ENCODE data around the gene ATP5MC2.

The ATP5MC2 gene

DNA sequence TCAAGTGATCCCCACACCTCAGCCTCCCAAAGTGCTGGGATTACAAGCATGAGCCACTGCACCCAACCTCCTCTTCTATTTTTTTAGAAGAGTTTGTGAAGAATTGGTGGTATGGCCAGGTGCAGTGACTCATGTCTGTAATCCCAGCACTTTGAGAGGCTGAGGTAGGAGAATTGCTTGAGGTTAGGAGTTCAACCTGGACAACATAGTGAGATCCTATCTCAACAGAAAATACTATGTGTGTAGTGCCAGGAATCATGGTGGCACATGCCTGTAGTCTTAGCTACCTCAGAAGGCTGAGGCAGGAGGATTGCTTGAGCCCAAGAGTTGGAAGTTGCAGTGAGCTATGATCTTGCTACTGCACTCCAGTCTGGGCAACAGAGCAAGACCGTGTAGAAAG lies 44.2 kb downstream of the ATP5MC2 start:
- no peak overlapping the region for H3K4me3 ChIP-seq (ENCODE audit: insufficient read depth, low read depth, low read length)
- peaks cover 7% of the 10 kb centered on the region for H3K4me1 ChIP-seq (ENCODE audit: control insufficient read depth, insufficient read depth, low read length)

DNA sequence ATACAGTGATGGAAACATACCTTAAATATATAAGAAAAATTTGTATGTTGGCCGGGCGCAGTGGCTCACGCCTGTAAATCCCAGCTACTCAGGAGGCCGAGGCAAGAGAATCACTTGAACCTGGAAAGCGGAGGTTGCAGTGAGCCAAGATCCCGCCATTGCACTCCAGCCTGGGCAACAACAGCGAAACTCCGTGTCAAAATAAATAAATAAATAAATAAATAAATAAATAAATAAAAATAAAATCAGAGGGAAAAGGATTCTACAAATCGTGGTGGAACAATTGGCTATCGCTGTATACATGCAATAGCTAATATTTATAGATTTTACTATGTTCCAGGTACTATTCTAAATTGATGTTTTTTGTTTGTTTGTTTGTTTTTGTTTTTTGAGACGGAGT lies 48.0 kb downstream of the ATP5MC2 start:
- Histone ChIP-seq H3K27ac (ENCODE audit: insufficient read depth, low read depth, low read length, poor library complexity, severe bottlenecking) (no peak overlapping the region), H3K4me1 (ENCODE audit: control insufficient read depth, insufficient read depth, low read length) (peaks cover 17% of the 10 kb centered on the region), H3K4me3 (ENCODE audit: insufficient read depth, low read depth, low read length) (no peak overlapping the region), H3K36me3 (ENCODE audit: control insufficient read depth, insufficient read depth, low read length) (no peaks in the 10 kb centered on the region), H3K9me3 (ENCODE audit: control insufficient read depth, low read length) (no peaks in the 10 kb centered on the region), H3K27me3 (ENCODE audit: control insufficient read depth, insufficient read depth, low read length, poor library complexity, severe bottlenecking) (no peaks in the 10 kb centered on the region)
- WGBS, 2 experiments = 85 to 92% methylated on average over 8 to 11 of the region's 11 CpGs

More for the DNA sequence above, 44.2 kb downstream of the ATP5MC2 start:
- H3K36me3 ChIP-seq (ENCODE audit: control insufficient read depth, insufficient read depth, low read length) = no peaks in the 10 kb centered on the region
- no peak overlapping the region for H3K27ac ChIP-seq (ENCODE audit: insufficient read depth, low read depth, low read length, poor library complexity, severe bottlenecking)
- 88% methylated on average over 1 of the region's 1 CpG; no CpG with 5 or more reads in 1 of the 2 experiments for WGBS, 2 experiments
- no peaks in the 10 kb centered on the region for H3K27me3 ChIP-seq (ENCODE audit: control insufficient read depth, insufficient read depth, low read length, poor library complexity, severe bottlenecking)
- no peaks in the 10 kb centered on the region for H3K9me3 ChIP-seq (ENCODE audit: control insufficient read depth, low read length)

DNA sequence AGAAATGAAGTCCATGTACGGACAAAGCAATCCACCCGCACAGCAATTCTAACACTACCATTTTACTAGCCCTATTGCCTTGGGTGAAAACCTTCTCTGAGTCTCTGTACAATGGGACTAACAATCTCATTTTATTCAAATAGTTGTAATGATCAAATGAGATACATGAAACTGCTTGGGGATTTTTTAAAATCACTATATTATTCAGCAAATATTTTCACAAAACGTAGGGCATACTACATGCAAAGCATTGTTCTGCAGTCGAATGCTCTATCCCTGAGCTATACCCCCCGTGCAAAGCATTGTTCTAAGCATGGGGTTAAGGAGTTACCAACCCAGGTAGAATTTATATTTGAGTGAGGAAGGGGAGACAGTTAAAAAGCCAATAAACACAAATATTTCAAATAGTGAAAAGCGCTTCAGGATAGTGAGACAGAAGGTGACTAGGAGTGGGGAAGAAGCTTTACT lies 49.1 kb downstream of the ATP5MC2 start:
- H3K9me3 ChIP-seq (ENCODE audit: control insufficient read depth, low read length) = no peaks in the 10 kb centered on the region
- peak overlapping the region; percentile 92 for H3K4me3 ChIP-seq (ENCODE audit: insufficient read depth, low read depth, low read length)
- 40 to 48% methylated on average over 6 of the region's 6 CpGs for WGBS, 2 experiments
- H3K4me1 ChIP-seq (ENCODE audit: control insufficient read depth, insufficient read depth, low read length) = peaks cover 17% of the 10 kb centered on the region
- H3K27me3 ChIP-seq (ENCODE audit: control insufficient read depth, insufficient read depth, low read length, poor library complexity, severe bottlenecking) = no peaks in the 10 kb centered on the region
- H3K27ac ChIP-seq (ENCODE audit: insufficient read depth, low read depth, low read length, poor library complexity, severe bottlenecking) = peak overlapping the region; percentile 99
- H3K36me3 ChIP-seq (ENCODE audit: control insufficient read depth, insufficient read depth, low read length) = no peaks in the 10 kb centered on the region

DNA sequence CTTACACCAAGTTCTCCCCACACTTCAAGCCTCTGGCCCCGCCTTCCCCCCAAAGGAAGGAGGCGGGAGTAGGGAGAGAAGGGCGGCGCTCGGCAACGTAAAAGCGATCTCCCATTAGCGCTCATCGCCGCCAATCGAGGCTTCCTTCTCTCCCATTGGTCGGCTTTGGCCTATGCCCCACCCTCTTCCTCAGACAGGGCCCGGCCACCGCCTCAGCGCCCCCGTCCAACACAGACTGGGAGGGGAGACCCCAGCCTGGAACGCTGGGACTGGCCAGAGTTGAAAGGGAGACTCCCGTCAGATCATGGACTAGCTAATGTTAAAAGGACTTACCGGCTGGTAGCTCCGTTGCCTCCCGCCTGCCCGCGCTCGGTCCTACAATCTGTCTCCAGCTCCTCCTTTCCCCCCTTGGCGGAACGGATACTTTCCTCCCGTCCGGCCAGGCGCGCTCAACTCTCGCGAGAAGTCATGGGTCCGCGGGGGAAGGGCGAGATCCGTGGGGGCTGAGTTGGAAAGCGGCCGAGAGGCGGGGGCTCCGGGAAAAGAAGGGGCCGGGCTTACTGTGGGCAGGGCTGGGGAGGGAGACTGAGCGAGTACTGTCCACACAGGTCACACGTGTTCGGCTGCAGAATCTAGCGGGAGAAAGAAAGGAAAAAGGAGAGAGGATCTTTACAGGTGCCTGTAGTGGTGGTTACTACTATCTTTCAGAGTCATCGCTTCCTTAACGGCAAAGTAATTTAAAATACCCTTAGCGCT lies 49.8 kb downstream of the ATP5MC2 start, which contains the start of gene ATF7:
TSS of gene ATF7 (minus strand) at position 437 of the 756 bp plus-strand sequence. CDS start 25,382 bp downstream, outside the sequence.
- Histone ChIP-seq H3K4me1 (ENCODE audit: control insufficient read depth, insufficient read depth, low read length) (peaks cover 17% of the 10 kb centered on the region), H3K27ac (ENCODE audit: insufficient read depth, low read depth, low read length, poor library complexity, severe bottlenecking) (peak within 1 kb of the TSS; percentile 99), H3K9me3 (ENCODE audit: control insufficient read depth, low read length) (no peaks in the 10 kb centered on the region), H3K27me3 (ENCODE audit: control insufficient read depth, insufficient read depth, low read length, poor library complexity, severe bottlenecking) (no peaks in the 10 kb centered on the region), H3K4me3 (ENCODE audit: insufficient read depth, low read depth, low read length) (peak within 1 kb of the TSS; percentile 92), H3K36me3 (ENCODE audit: control insufficient read depth, insufficient read depth, low read length) (no peaks in the 10 kb centered on the region)
- WGBS, 2 experiments = 0 to 1% methylated on average over 48 of the region's 48 CpGs

DNA sequence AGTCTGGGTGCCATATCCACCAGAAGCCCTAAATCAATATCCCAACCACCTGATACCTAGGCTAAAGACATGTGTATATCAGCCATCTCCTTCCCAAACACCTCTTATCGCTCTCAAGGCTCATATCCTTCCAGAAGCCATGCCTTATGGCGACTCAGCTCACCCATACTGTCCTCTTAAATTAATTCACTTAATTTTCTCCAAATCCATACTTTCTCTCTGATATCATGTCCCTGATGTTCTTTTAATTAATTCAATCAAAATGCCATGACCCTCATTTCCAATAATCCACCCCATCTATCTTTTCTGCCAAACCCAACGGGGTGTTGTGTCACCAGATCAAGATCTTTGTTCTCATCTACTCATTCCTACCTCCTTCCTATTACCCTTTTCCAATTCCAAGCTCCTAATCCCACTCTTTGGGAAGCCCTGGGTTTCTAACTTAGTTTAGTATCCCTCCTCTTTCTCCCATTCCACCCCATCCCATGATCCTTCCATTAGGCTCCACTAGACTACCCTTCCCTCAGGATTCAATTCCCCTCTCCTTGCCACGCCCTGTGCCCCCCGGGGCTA lies 50.4 kb downstream of the ATP5MC2 start:
- no peaks in the 10 kb centered on the region for H3K27me3 ChIP-seq (ENCODE audit: control insufficient read depth, insufficient read depth, low read length, poor library complexity, severe bottlenecking)
- no peak overlapping the region for H3K27ac ChIP-seq (ENCODE audit: insufficient read depth, low read depth, low read length, poor library complexity, severe bottlenecking)
- H3K36me3 ChIP-seq (ENCODE audit: control insufficient read depth, insufficient read depth, low read length) = no peaks in the 10 kb centered on the region
- H3K9me3 ChIP-seq (ENCODE audit: control insufficient read depth, low read length) = no peaks in the 10 kb centered on the region
- 31 to 34% methylated on average over 5 of the region's 5 CpGs for WGBS, 2 experiments
- H3K4me3 ChIP-seq (ENCODE audit: insufficient read depth, low read depth, low read length) = peak overlapping the region; percentile 92
- peaks cover 17% of the 10 kb centered on the region for H3K4me1 ChIP-seq (ENCODE audit: control insufficient read depth, insufficient read depth, low read length)

DNA sequence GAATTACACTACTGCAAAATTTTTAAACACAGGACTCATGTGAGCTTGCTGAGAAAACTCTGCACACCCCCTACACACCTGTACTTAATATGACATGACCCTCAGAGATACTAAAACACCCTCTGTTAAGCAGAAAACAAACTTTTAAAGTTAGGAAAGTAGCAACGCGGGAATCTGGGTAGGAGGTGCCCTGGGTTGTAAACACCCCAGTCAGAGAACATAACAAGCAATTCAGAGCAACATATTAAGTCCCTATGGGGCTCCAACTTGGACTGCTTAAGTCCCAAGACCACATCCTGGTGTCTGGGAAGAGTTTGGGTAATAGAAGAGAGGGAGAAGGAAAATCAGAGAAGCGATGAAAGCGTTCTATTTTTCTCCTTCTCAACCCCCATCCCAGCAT lies 50.9 kb downstream of the ATP5MC2 start:
- H3K4me3 ChIP-seq (ENCODE audit: insufficient read depth, low read depth, low read length) = peak overlapping the region; percentile 92
- no peak overlapping the region for H3K27ac ChIP-seq (ENCODE audit: insufficient read depth, low read depth, low read length, poor library complexity, severe bottlenecking)
- WGBS, 2 experiments = 73 to 83% methylated on average over 4 of the region's 4 CpGs
- peaks cover 17% of the 10 kb centered on the region for H3K4me1 ChIP-seq (ENCODE audit: control insufficient read depth, insufficient read depth, low read length)
- H3K27me3 ChIP-seq (ENCODE audit: control insufficient read depth, insufficient read depth, low read length, poor library complexity, severe bottlenecking) = no peaks in the 10 kb centered on the region
- H3K36me3 ChIP-seq (ENCODE audit: control insufficient read depth, insufficient read depth, low read length) = no peaks in the 10 kb centered on the region
- H3K9me3 ChIP-seq (ENCODE audit: control insufficient read depth, low read length) = no peaks in the 10 kb centered on the region

DNA sequence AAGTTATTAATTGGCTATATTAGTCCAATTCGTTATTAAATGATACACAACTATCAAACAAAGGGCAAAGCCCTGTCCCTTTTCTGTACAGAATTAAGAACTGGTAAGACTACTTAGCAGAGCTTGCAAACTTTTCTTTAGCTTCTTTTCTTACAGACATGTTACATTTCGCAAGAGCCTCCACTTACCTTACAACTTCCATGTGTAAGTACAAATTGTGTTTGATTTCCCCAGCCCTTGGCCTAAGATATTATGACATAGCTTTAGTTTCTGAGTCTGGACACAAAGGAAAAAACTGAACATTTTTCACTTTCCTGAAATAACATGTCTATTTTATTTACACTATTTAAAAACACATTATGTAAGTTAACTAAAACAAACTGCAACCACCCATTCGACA lies 51.4 kb downstream of the ATP5MC2 start:
- 90 to 98% methylated on average over 3 of the region's 3 CpGs for WGBS, 2 experiments
- H3K9me3 ChIP-seq (ENCODE audit: control insufficient read depth, low read length) = no peaks in the 10 kb centered on the region
- H3K27ac ChIP-seq (ENCODE audit: insufficient read depth, low read depth, low read length, poor library complexity, severe bottlenecking) = no peak overlapping the region
- H3K4me1 ChIP-seq (ENCODE audit: control insufficient read depth, insufficient read depth, low read length) = peaks cover 17% of the 10 kb centered on the region
- no peaks in the 10 kb centered on the region for H3K36me3 ChIP-seq (ENCODE audit: control insufficient read depth, insufficient read depth, low read length)
- H3K27me3 ChIP-seq (ENCODE audit: control insufficient read depth, insufficient read depth, low read length, poor library complexity, severe bottlenecking) = no peaks in the 10 kb centered on the region
- peak overlapping the region; percentile 12 for H3K4me3 ChIP-seq (ENCODE audit: insufficient read depth, low read depth, low read length)

DNA sequence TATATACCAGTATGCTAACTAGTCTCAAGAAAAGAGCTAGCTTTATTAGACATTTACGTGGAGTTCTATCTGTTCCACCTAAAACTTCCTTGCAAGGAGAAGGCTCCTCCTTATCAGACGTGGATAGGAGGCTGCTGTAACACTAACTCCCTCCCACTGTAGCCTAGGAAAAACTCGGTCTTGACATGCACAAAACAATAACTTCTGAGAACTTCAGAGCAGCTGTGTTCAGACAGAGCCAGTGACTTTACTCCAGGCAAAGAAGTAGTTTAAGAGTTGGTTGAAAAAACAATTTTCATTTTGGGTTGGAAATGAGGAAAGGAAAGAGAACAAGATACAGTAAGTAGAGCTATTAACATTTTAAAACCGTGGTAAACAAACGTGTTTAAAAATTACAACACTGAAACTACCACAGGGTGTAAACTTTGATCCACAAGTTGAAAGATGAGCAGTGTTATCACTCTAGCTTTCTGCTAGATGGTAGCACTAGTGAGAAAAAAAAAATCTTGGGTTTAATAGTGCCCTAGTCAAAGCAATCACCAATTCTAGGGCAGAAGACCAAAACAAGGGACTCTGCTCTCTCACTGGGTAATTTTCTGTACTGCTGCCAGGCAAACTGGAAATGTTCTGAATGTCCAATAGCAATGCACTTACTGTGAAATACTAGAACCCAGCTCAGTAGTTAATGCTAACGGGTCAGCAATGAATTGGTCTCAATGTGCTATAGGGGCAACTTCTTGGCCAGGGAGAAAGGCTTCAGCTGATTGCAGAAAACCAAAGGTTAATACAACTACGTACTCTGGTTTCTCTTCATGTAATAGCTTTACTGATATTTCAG lies 52.1 kb downstream of the ATP5MC2 start:
- H3K27me3 ChIP-seq (ENCODE audit: control insufficient read depth, insufficient read depth, low read length, poor library complexity, severe bottlenecking) = no peaks in the 10 kb centered on the region
- H3K4me3 ChIP-seq (ENCODE audit: insufficient read depth, low read depth, low read length) = peak overlapping the region; percentile 12
- H3K36me3 ChIP-seq (ENCODE audit: control insufficient read depth, insufficient read depth, low read length) = no peaks in the 10 kb centered on the region
- H3K4me1 ChIP-seq (ENCODE audit: control insufficient read depth, insufficient read depth, low read length) = peaks cover 17% of the 10 kb centered on the region
- WGBS, 2 experiments = 69 to 80% methylated on average over 7 of the region's 7 CpGs
- no peaks in the 10 kb centered on the region for H3K9me3 ChIP-seq (ENCODE audit: control insufficient read depth, low read length)
- H3K27ac ChIP-seq (ENCODE audit: insufficient read depth, low read depth, low read length, poor library complexity, severe bottlenecking) = no peak overlapping the region

DNA sequence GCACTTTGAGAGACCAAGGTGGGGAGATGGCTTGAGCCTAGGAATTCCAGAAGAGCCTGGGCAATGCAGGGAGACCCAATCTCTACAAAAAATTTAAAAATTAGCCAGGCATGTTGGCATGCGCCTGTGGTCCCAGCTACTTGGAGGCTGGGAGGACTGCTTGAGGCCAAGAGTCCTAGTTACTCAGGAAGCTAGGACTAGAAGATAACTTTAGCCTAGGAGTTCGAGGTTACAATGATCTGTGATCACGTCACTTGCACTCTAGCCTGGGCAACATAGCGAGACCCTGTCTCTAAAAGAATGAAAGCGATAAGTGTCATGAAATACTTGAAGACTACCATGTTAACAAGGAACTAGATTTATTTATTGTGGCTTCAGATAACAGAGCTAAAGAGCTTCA lies 53.2 kb downstream of the ATP5MC2 start:
- Histone ChIP-seq H3K36me3 (ENCODE audit: control insufficient read depth, insufficient read depth, low read length) (no peaks in the 10 kb centered on the region), H3K4me3 (ENCODE audit: insufficient read depth, low read depth, low read length) (no peak overlapping the region), H3K27me3 (ENCODE audit: control insufficient read depth, insufficient read depth, low read length, poor library complexity, severe bottlenecking) (no peaks in the 10 kb centered on the region), H3K9me3 (ENCODE audit: control insufficient read depth, low read length) (no peaks in the 10 kb centered on the region), H3K27ac (ENCODE audit: insufficient read depth, low read depth, low read length, poor library complexity, severe bottlenecking) (no peak overlapping the region), H3K4me1 (ENCODE audit: control insufficient read depth, insufficient read depth, low read length) (peaks cover 17% of the 10 kb centered on the region)
- 97 to 98% methylated on average over 5 of the region's 5 CpGs for WGBS, 2 experiments

DNA sequence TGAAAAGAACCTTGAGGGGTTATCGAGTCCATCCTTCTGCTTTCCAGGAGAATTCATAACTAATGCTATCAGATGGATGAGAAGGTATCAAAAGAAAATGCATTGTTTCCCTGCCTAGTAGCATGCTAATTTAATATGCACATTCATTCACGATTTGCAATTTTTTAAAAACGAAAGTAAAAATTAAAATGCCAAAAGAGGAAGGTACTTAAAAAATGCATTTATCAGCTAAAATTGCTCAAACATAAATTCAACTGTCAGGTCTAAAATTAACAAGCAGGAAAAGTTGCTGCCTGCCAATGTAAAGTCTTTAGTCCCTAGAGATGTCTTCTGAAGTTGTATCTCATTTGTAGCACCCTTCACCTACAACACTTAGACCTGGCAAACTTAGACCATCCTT lies 57.6 kb downstream of the ATP5MC2 start:
- Histone ChIP-seq H3K9me3 (ENCODE audit: control insufficient read depth, low read length) (no peaks in the 10 kb centered on the region), H3K36me3 (ENCODE audit: control insufficient read depth, insufficient read depth, low read length) (no peaks in the 10 kb centered on the region), H3K27ac (ENCODE audit: insufficient read depth, low read depth, low read length, poor library complexity, severe bottlenecking) (no peak overlapping the region), H3K4me1 (ENCODE audit: control insufficient read depth, insufficient read depth, low read length) (no peaks in the 10 kb centered on the region), H3K27me3 (ENCODE audit: control insufficient read depth, insufficient read depth, low read length, poor library complexity, severe bottlenecking) (no peaks in the 10 kb centered on the region), H3K4me3 (ENCODE audit: insufficient read depth, low read depth, low read length) (no peak overlapping the region)
- WGBS, 2 experiments = 97 to 98% methylated on average over 3 of the region's 3 CpGs
